GM12872 (cell line): Measurements from ENCODE around the gene EFEMP2.

Experiments used
- TF ChIP-seq, protein P1 (sequence below): IDR thresholded peaks from 3 replicates; pipeline ENCODE4 v1.5.1; 2011; ENCODE audit warnings: low read depth, mild to moderate bottlenecking, low read length, moderate library complexity; ENCODE audit not compliant: insufficient read depth

Gene EFEMP2

DNA sequence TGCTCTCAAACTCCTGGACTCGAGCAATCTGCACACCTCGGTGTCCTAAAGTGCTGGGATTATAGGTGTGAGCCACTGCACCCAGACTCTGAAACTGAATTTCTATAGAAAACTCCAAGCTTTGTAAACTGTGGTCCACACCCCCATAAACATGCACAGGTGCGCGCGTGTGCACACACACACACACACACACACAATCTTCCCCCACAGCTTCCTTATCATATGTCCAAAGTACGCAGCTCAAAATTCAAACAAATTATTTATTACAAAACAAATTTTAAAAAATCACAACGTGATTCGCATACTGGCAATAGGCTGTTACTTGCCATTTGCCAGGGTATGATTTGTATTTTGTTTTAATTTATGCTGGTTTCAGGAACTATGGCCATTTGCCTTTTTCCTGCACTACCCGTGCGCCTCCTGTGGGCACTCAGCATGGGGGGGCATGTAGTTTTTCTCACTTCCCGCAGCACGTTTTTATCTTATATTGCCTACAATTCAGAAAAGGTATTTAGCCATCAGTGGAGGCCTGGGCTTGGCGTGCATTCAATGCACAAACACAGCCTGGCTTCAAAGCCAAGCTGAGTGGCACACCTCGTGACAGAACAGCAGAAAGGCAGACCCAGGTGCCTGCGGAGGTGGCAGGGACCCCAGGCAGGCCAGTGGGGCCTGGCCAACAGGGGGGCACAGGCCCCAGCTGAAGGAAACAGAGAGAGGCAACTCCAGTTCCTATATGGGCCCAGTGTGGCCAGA is 49.6 kb downstream of the EFEMP2 start:
- TF ChIP-seq, protein P1, sequence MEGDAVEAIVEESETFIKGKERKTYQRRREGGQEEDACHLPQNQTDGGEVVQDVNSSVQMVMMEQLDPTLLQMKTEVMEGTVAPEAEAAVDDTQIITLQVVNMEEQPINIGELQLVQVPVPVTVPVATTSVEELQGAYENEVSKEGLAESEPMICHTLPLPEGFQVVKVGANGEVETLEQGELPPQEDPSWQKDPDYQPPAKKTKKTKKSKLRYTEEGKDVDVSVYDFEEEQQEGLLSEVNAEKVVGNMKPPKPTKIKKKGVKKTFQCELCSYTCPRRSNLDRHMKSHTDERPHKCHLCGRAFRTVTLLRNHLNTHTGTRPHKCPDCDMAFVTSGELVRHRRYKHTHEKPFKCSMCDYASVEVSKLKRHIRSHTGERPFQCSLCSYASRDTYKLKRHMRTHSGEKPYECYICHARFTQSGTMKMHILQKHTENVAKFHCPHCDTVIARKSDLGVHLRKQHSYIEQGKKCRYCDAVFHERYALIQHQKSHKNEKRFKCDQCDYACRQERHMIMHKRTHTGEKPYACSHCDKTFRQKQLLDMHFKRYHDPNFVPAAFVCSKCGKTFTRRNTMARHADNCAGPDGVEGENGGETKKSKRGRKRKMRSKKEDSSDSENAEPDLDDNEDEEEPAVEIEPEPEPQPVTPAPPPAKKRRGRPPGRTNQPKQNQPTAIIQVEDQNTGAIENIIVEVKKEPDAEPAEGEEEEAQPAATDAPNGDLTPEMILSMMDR = no peak

DNA sequence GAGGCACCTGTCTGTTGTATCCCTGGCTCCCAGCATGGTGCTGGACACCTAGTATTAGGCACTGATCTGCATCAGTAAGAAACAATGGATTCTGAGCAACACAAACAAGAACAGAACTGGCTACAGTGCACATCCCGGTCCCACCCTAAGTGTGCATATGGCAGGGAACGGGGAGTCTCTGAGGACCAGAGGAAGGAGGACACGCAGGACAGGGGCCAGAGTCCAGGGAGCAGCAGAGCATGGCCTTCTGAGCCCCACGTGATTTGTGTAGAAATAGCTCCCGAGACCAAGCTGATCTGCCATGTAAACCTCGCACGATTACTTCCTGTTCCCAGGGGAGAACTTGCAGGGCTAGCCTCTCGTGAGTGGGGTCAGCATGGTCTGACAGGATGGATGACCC is 51.5 kb downstream of the EFEMP2 start:
- TF ChIP-seq, protein P1 = no peak

DNA sequence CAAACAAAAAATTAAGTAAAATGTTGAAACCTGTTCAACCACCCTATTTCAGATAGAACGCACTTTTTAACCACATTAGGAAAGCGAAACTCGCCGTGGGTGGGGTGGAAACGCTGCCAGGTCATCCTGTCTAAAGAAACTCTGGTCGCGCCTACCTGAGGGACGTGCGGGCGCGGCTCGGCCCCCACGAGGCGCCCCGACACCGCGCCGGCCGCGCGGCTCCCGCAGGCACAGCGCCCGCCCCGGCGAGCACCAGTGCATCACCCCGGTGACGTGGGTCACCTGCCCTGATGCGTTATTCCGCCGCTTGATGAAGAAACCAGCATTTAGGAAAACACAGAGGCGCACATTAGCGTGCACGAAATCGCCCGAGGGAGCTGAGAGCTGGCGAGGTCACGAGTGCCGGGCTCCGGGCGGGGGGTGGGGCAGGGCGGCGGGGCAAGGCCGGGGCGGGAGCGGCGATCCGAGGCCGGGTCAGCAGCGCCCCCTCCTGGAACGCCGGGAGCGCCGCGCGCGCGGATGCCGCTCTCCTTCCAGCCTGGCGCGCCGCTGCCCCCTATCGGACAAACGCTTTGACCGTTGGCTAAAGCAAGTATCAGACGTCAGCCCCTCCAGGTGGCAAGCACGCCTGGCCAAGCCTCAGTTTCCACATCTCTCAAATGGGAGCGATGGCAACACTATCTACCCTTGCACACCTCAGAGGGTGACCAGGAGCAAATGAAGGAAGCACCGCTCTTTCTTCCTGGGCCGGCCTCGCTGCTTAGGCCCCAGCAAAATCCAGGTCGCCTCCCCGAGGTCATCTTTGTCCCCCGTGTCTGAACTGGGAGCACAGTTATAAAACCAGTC is 54.5 kb downstream of the EFEMP2 start:
- TF ChIP-seq, protein P1 = peak; percentile 97

DNA sequence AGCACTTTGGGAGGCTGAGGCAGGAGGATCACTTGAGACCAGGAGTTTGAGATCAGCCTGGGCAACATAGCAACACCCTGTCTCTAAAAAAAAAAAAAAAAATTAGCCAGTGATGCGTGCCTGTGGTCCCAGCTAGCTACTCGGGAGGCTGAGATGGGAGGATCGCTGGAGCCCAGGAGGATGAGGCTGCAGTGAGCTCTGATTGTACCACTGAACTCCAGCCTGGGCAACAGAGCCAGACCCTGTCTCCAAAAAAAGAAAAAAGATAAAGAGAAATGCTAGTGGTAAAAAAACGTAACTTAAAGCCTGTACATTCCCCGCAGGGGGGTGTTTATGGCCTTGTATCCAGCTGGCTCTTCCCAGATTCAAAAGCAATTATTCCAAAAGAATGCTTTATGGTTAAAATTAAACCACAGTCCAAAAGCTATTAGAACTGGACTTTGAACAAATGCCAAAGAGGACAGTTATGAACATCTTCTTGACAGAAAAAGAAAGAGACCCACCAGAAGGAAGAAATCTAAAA is 55.2 kb downstream of the EFEMP2 start:
- TF ChIP-seq, protein P1 = no peak

DNA sequence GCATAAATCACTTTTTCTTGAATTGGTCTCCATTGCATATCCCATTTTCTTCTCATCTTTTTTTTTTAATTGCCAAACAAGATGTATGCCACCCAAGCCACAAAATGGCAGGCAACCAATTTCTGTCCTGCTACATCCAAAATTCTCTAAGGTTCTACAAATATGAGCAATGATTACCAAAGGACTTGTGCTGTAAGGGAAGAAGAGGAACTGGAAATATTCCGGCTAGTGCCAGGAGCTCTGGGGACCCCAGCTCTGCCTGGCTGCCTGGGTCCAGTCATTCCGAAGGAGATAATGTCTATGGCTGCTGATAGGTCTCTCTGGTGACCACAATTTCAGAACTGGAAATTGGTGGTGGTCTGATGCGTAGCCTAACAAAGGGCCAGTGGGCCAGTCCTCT is 55.9 kb downstream of the EFEMP2 start:
- TF ChIP-seq, protein P1 = no peak
